WTC11 (cell line): ENCODE data around the gene TRIM25. TPM values are rescaled to one million over a fixed set of nuclear protein-coding genes. Genes with fewer than 3 reads are reported as not detected.

Source experiments
- ATAC-seq: fragments of 200-7000 bp; cut with Tn5 transposase; 2 replicates; pipeline ENCODE4 v1.10.0; 2021; ENCODE audit warnings: mild to moderate bottlenecking, moderate library complexity
- CTCF ChIA-PET: fragments of 300-600 bp; sonication (Branson Sonifier 250); formaldehyde crosslinking; loops from one replicate; lab custom pipeline; 2021; ENCODE audit warnings: antibody characterized with exemption; lab: Charles Lee
- POLR2A ChIA-PET: fragments of 350-600 bp; sonication (Branson Sonifier 250); formaldehyde crosslinking; loops from one replicate; lab custom pipeline; 2021; ENCODE audit warnings: antibody characterized with exemption; lab: Charles Lee
- DNase-seq: peaks from one replicate; pipeline ENCODE4 v3.0.0; 2021; ENCODE audit warnings: low spot score
- H3K27ac Mint-ChIP-seq: 2 replicates; pipeline ENCODE4 v1.8.0; 2021; ENCODE audit warnings: mixed read lengths
- H3K27me3 Mint-ChIP-seq: 2 replicates; pipeline ENCODE4 v1.8.0; 2021; ENCODE audit warnings: low read depth, mild to moderate bottlenecking, moderate library complexity, mixed read lengths
- H3K36me3 Mint-ChIP-seq: 2 replicates; pipeline ENCODE4 v1.8.0; 2021; ENCODE audit warnings: mixed read lengths
- H3K4me1 Mint-ChIP-seq: 2 replicates; pipeline ENCODE4 v1.8.0; 2022; ENCODE audit warnings: mixed read lengths
- H3K4me3 Mint-ChIP-seq: 2 replicates; pipeline ENCODE4 v1.8.0; 2021; ENCODE audit warnings: mild to moderate bottlenecking, moderate library complexity, mixed read lengths
- H3K9me3 Mint-ChIP-seq: 2 replicates; pipeline ENCODE4 v1.8.0; 2021; ENCODE audit warnings: mixed read lengths
- CDX4 ChIP-seq: fragments of 250-450 bp; sonication (Bioruptor Pico); IDR thresholded peaks from 2 replicates; pipeline ENCODE4 v1.9.0; 2021; ENCODE audit warnings: moderate library complexity, mild to moderate bottlenecking, inconsistent platforms, borderline replicate concordance
- ESRRA ChIP-seq: sonication (generic); formaldehyde crosslinking; IDR thresholded peaks from 2 replicates; pipeline ENCODE4 v1.8.1; 2022; ENCODE audit warnings: mild to moderate bottlenecking, missing genetic modification reagents, borderline replicate concordance
- KAT7 ChIP-seq: sonication (generic); formaldehyde crosslinking; IDR thresholded peaks from 2 replicates; pipeline ENCODE4 v1.8.1; 2023; ENCODE audit warnings: missing genetic modification reagents, mild to moderate bottlenecking, borderline replicate concordance
- NR3C1 ChIP-seq: sonication (generic); formaldehyde crosslinking; conservative IDR thresholded peaks from 2 replicates; pipeline ENCODE4 v1.8.1; 2023; ENCODE audit warnings: low read depth, mild to moderate bottlenecking, missing genetic modification reagents
- PRDM15 ChIP-seq: sonication (generic); formaldehyde crosslinking; IDR thresholded peaks from 2 replicates; pipeline ENCODE4 v1.8.0; 2022; ENCODE audit warnings: missing genetic modification reagents
- USF2 ChIP-seq: sonication (generic); formaldehyde crosslinking; IDR thresholded peaks from 2 replicates; pipeline ENCODE4 v1.8.1; 2023; ENCODE audit warnings: mild to moderate bottlenecking, missing genetic modification reagents, moderate library complexity
- ZNF121 ChIP-seq: sonication (generic); formaldehyde crosslinking; IDR thresholded peaks from 2 replicates; pipeline ENCODE4 v1.8.0; 2023; ENCODE audit warnings: missing genetic modification reagents
- ZNF423 ChIP-seq: fragments of 250-450 bp; sonication (Bioruptor Pico); IDR thresholded peaks from 2 replicates; pipeline ENCODE4 v2.1.2; 2022; ENCODE audit warnings: mild to moderate bottlenecking, moderate library complexity
- total RNA-seq: library from RNA; stranded (reverse); gene quantifications from 3 replicates; pipeline ENCODE4 v1.2.3, GENCODE V29; 2021

TRIM25 gene
- total RNA-seq, 1 experiment from 2014 or later, result 49.0 TPM

- H3K27me3 Mint-ChIP-seq, result peaks cover 12% of the 10 kb centered on the region
- ChIA-PET POLR2A (no interaction called here), CTCF (interaction anchor here (2.7 kb wide), 1 partner anchor 19 kb away, joined by 11 read pairs; no protein-coding TSS in a partner anchor)
- TF ChIP-seq KAT7 (no peak), NR3C1 (CRISPR knock-in tag) (no peak), ZNF423 (no peak), USF2 (CRISPR knock-in tag) (no peak), PRDM15 (CRISPR knock-in tag) (no peak), ZNF121 (no peak), CDX4 (CRISPR knock-in tag) (no peak), ESRRA (CRISPR knock-in tag) (no peak)
- H3K27ac Mint-ChIP-seq, result no peak overlapping the region
- no peak for DNase-seq
- peaks cover 7% of the 10 kb centered on the region for H3K36me3 Mint-ChIP-seq
- peaks cover 33% of the 10 kb centered on the region for H3K4me1 Mint-ChIP-seq
- ATAC-seq, result no peak
- no peaks in the 10 kb centered on the region for H3K9me3 Mint-ChIP-seq
- H3K4me3 Mint-ChIP-seq, result no peak overlapping the region
Measured at GRCh38 chr17:56838687-56839086, 75.2 kb downstream of the TRIM25 start.

Other genes starting within 250 kb of the TRIM25 start
- 3.0 to 3.4 TPM (median 3.3 TPM) in 3 replicates for gene C17orf67, start 80.1 kb downstream of the TRIM25 start, total RNA-seq
- gene DGKE, start 79.9 kb downstream of the TRIM25 start, total RNA-seq, result 8.5 to 9.4 TPM (median 9.3 TPM) in 3 replicates
- 22.6 to 23.5 TPM (median 23.4 TPM) in 3 replicates for gene COIL, start 47.0 kb upstream of the TRIM25 start, total RNA-seq
- gene SCPEP1, start 64.1 kb upstream of the TRIM25 start, total RNA-seq, result 41.3 to 49.3 TPM (median 43.1 TPM) in 3 replicates
- gene AKAP1, start 171.2 kb upstream of the TRIM25 start, total RNA-seq, result 55.9 to 74.5 TPM (median 56.2 TPM) in 3 replicates